ENCODE data around the gene MUC3A.
"Not testable (repeated sequence)": the region's sequence is repeated elsewhere in the genome, so short reads cannot be mapped to it uniquely, and the experiment has no call there.

Gene MUC3A

GRCh38 chr7:100991631-100992030, 42.3 kb downstream of the MUC3A start:
- no peak overlapping the region for H3K4me3 ChIP-seq (ENCODE audit: low read depth, low read length)
- TF ChIP-seq CTCF (IDR thresholded peaks at IDR 0.05; ENCODE audit: low read depth, low read length, missing control alignments), result no peak
- DNase-seq (ENCODE audit: low read depth), result no peak
- in situ Hi-C loops (cut with HindIII; ENCODE audit: low sequenced_read_pairs), result no loop called here

DNA sequence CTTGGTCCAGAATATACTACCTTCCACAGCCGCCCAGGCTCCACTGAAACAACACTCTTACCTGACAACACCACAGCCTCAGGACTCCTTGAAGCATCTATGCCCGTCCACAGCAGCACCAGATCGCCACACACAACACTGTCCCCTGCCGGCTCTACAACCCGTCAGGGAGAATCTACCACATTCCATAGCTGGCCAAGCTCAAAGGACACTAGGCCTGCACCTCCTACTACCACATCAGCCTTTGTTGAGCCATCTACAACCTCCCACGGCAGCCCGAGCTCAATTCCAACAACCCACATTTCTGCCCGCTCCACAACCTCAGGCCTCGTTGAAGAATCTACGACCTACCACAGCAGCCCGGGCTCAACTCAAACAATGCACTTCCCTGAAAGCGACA, 42.9 kb downstream of the MUC3A start:
- H3K4me3 ChIP-seq (ENCODE audit: low read depth, low read length); DNase-seq (ENCODE audit: low read depth); in situ Hi-C loops (cut with HindIII; ENCODE audit: low sequenced_read_pairs): not testable (repeated sequence)

DNA sequence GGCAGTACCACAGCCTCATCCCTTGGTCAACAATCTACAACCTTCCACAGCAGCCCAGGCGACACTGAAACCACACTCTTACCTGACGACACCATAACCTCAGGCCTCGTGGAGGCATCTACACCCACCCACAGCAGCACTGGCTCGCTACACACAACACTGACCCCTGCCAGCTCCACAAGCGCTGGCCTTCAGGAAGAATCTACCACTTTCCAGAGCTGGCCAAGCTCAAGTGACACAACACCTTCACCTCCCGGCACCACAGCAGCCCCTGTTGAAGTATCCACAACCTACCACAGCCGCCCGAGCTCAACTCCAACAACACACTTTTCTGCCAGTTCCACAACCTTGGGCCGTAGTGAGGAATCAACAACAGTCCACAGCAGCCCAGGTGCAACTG, 45.3 kb downstream of the MUC3A start:
- DNase-seq (ENCODE audit: low read depth); in situ Hi-C loops (cut with HindIII; ENCODE audit: low sequenced_read_pairs); H3K4me3 ChIP-seq (ENCODE audit: low read depth, low read length): not testable (repeated sequence)

DNA sequence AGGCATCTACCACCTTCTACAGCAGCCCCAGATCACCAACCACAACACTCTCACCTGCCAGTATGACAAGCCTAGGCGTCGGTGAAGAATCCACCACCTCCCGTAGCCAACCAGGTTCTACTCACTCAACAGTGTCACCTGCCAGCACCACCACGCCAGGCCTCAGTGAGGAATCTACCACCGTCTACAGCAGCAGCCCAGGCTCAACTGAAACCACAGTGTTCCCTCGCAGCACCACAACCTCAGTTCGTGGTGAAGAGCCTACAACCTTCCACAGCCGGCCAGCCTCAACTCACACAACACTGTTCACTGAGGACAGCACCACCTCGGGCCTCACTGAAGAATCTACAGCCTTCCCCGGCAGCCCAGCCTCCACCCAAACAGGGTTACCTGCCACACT, 49.2 kb downstream of the MUC3A start:
- DNase-seq (ENCODE audit: low read depth); in situ Hi-C loops (cut with HindIII; ENCODE audit: low sequenced_read_pairs); H3K4me3 ChIP-seq (ENCODE audit: low read depth, low read length): not testable (repeated sequence)

GRCh38 chr7:100999334-100999733, 50.0 kb downstream of the MUC3A start:
- in situ Hi-C loops (cut with HindIII; ENCODE audit: low sequenced_read_pairs); H3K4me3 ChIP-seq (ENCODE audit: low read depth, low read length): not testable (repeated sequence)

GRCh38 chr7:101000025-101000424, 50.7 kb downstream of the MUC3A start:
- DNase-seq (ENCODE audit: low read depth); in situ Hi-C loops (cut with HindIII; ENCODE audit: low sequenced_read_pairs); H3K4me3 ChIP-seq (ENCODE audit: low read depth, low read length): not testable (repeated sequence)

More at GRCh38 chr7:100999334-100999733, 50.0 kb downstream of the MUC3A start:
- DNase-seq (ENCODE audit: low read depth), result not testable (repeated sequence)

- DNase-seq (ENCODE audit: low read depth); H3K4me3 ChIP-seq (ENCODE audit: low read depth, low read length); in situ Hi-C loops (cut with HindIII; ENCODE audit: low sequenced_read_pairs): not testable (repeated sequence)
Measured at GRCh38 chr7:101002333-101002732, 53.0 kb downstream of the MUC3A start.

GRCh38 chr7:101007361-101007760, 58.0 kb downstream of the MUC3A start:
- H3K4me3 ChIP-seq (ENCODE audit: low read depth, low read length); in situ Hi-C loops (cut with HindIII; ENCODE audit: low sequenced_read_pairs); DNase-seq (ENCODE audit: low read depth): not testable (repeated sequence)

DNA sequence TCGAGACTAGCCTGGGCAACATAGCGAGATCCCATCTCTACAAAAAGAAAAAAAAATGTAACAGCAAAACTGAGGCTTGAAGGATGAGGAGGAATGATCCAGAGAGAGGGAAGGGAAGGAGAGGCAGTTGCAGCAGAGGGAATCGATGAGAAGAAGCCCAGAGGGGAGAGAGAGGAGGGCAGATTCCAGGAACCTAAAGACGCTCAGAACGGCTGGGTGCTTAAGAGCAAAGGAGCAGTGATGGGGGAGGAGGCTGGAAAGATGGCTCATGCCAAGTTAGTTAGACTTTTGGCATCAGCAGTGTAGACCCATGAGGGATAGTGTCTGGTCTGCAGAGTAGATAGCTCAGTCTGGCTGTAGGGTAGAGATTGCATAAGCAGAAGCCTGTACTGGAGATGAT, 60.3 kb downstream of the MUC3A start:
- no peak for DNase-seq (ENCODE audit: low read depth)
- TF ChIP-seq CTCF (IDR thresholded peaks at IDR 0.05; ENCODE audit: low read depth, low read length, missing control alignments), result no peak
- in situ Hi-C loops (cut with HindIII; ENCODE audit: low sequenced_read_pairs), result no loop called here
- H3K4me3 ChIP-seq (ENCODE audit: low read depth, low read length), result no peak overlapping the region

GRCh38 chr7:101012931-101013330, 63.6 kb downstream of the MUC3A start:
- no peak overlapping the region for H3K4me3 ChIP-seq (ENCODE audit: low read depth, low read length)
- TF ChIP-seq CTCF (IDR thresholded peaks at IDR 0.05; ENCODE audit: low read depth, low read length, missing control alignments), result no peak
- in situ Hi-C loops (cut with HindIII; ENCODE audit: low sequenced_read_pairs), result no loop called here

GRCh38 chr7:101015626-101016025, 66.3 kb downstream of the MUC3A start:
- in situ Hi-C loops (cut with HindIII; ENCODE audit: low sequenced_read_pairs), result no loop called here
- no peak overlapping the region for H3K4me3 ChIP-seq (ENCODE audit: low read depth, low read length)
- no peak for DNase-seq (ENCODE audit: low read depth)
- no peak for TF ChIP-seq CTCF (IDR thresholded peaks at IDR 0.05; ENCODE audit: low read depth, low read length, missing control alignments)

More at GRCh38 chr7:101012931-101013330, 63.6 kb downstream of the MUC3A start:
- DNase-seq (ENCODE audit: low read depth), result no peak
